NCI-H1105 (cell line): Measurements from ENCODE around the gene GABBR2.
"Not testable (repeated sequence)": the region's sequence is repeated elsewhere in the genome, so short reads cannot be mapped to it uniquely, and the experiment has no call there.

Source experiments
- DNase-seq: peaks from one replicate; lab custom pipeline; 2025; lab: John Stamatoyannopoulos, UW

The GABBR2 gene

DNA sequence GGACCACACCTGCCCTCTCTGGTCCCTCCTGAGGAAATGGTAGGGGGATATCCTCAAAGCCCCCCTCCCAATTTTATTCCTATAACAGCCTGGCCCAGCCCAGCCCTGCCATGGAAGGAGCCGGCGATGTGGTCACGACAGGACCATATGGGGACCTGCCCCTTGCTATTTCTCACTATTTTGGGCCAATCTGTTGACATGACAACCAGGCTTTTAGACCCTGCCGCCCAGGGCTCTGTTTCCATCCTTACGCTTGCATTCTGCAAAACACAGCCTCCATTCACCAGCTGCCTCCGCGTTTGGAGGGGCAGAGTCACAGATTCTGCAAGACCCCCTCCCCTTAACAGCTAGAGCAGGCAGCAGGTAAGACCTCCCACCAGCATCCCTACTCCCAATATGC lies 112.2 kb downstream of the GABBR2 start:
- no peak for DNase-seq

DNA sequence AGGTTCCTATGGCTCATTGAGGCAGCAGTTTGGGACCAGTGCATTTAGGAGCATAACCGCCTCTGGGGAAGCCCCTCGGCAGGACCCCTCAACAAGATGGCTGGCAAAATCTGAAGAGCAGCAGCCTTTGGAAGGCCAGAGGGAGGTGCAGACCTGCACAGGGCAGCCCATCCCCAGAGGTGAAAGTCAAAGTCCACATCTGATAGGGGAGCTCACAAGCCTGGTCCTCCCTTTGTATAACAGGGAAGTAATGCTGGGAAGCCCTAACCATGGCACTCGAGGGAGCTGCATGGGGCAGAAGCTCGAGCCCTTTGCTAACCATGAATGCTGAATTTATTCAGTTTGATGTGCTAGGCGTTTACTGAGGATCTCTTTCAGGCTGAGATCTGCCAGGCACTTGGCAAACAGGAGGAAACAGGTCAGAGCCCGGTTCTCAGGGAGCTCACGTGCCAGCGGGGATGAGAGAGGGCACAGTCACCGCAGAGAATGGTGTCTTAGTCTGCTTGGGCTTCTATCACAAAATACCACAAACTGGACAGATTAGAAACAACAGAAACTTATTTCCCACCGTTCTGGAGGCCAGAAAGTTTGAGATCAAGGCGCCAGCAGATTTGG lies 114.1 kb downstream of the GABBR2 start:
- DNase-seq: no peak

- DNase-seq: no peak
These were observed 115.1 kb downstream of the GABBR2 start for GRCh38 chr9:98593354-98594253.

DNA sequence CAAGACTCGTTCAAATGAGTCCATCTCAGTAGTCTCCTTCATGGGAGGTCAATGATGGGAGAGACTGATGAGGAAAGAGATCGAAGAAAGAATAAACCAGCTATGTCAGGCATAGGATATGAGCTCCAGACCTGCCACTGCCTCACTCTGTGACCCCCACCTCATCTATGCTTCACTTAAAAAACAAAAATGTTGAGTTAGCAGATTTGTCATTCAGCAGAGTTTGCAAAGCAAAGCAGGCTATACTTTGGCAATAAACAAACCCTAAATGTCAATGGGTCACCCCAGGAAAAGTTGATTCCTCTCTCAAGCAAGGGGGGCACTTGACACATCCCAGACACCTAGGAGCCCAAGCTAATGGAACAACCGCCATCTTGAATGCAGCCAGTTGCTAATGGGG lies 117.0 kb downstream of the GABBR2 start:
- no peak for DNase-seq

- no peak for DNase-seq
These were observed 118.6 kb downstream of the GABBR2 start for GRCh38 chr9:98590101-98590500.

- no peak for DNase-seq
These were observed 119.6 kb downstream of the GABBR2 start for GRCh38 chr9:98589102-98589501.

- DNase-seq: not testable (repeated sequence)
These were observed 123.8 kb downstream of the GABBR2 start for GRCh38 chr9:98584853-98585438.

- DNase-seq: no peak
These were observed 124.7 kb downstream of the GABBR2 start for GRCh38 chr9:98584059-98584458.

GRCh38 chr9:98583417-98583816 lies 125.3 kb downstream of the GABBR2 start:
- DNase-seq: no peak

- DNase-seq: no peak
These were observed 127.8 kb downstream of the GABBR2 start for GRCh38 chr9:98580956-98581355.

GRCh38 chr9:98579700-98580099 lies 129.0 kb downstream of the GABBR2 start:
- DNase-seq: no peak

DNA sequence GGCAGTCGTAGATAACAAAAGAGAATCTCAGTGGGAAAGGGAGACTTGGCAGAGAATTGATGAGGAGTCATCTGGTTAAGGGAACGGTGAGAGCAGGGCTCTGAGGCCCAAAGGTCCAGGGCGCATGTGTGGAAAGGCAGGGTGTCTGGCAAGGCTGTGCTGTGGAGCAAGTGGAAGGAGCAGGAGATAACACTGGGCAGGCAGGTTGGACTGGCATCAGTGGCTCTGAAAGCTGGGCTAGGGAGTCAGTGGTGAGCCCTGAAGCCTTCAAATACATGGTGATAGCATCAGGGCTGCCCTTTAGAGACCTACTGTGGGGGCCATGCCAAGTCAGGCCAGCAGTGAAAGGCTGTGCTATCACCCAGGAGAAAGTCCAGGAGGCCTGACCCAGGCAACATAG lies 131.3 kb downstream of the GABBR2 start:
- DNase-seq: no peak

DNA sequence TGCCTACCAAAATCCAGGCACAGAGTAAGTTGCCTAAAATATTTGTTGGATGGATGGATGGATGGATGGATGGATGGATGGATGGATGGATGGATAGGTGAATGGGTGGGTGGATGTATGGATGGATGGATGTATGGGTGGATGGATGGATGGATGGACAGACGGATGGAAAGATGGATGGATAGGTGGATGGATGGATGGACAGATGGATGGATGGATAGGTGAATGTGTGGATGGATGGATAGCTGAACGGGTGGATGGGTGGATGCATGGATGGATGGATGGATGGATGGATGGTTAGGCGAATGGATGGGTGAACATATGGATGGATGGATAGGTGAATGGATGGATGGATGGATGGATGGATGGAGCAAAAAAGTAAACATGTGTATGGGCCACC lies 131.9 kb downstream of the GABBR2 start:
- DNase-seq: no peak

DNA sequence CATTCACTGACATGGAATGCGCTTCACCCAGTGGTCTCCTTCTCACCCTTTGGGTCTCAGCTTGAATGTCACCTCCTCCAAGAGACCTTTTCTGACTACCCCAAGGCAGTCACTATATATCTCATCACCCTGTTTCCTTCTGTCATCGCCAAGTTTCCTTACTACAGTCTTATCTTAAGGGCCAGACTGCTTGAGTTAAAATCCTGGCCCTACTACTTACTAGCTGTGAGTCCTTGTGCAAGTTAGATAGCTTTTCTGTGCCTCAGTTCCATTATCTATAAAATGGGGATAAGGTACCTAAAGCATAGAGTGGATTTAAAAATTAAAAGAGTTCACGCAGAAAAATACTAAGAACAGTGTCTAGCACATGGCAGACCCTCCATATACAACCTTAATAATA lies 132.4 kb downstream of the GABBR2 start:
- DNase-seq: no peak

DNA sequence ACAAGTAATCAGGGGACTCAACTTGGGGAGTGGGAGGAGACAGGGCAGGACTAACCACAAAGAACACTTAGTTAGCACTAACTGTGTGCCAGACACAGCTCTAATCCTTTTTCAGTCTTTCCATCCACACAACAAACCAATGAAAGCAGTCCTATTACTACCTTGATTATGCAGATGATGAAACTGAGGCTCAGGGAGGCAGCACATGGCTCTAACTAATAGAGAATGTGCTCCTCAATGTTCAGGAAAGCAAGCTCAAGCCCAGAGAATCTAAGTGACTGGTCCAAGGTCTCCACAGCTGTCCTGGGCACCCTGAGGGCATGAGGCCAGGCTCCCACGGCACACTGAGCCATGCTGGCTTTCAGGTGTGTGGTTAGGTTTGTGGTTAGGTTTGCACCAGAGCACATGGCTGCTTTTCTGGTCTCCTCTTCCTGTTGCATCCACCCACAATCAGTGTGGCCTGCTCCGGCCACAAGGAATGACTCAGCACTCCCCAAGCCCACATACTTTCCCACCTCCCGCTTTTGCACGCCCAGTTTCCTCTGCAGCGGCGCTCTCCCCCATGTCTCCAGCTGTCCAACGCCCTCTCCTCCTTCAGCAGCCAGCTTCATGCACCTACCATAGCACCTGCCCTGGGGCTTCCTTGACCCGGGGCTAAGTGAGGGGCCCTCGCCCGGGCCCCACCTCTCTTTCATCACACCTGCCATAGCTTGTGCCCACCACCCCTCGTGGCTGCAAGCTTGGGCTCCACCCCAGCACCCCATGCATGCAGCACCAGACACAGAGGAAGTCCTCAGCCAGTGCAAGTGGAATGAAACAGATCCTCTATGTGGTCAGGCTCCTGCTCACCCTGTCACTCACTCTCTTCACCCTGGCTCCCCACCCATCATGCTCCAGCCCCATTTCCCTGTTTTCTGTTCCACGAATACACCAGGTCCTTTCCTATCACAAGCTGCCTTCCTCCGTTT lies 133.1 kb downstream of the GABBR2 start:
- DNase-seq: no peak

GRCh38 chr9:98573749-98574278 lies 134.9 kb downstream of the GABBR2 start:
- no peak for DNase-seq

- no peak for DNase-seq
These were observed 135.9 kb downstream of the GABBR2 start for GRCh38 chr9:98572796-98573195.

- DNase-seq: no peak
These were observed 136.6 kb downstream of the GABBR2 start for GRCh38 chr9:98572054-98572627.

- no peak for DNase-seq
These were observed 137.1 kb downstream of the GABBR2 start for GRCh38 chr9:98571643-98572042.

DNA sequence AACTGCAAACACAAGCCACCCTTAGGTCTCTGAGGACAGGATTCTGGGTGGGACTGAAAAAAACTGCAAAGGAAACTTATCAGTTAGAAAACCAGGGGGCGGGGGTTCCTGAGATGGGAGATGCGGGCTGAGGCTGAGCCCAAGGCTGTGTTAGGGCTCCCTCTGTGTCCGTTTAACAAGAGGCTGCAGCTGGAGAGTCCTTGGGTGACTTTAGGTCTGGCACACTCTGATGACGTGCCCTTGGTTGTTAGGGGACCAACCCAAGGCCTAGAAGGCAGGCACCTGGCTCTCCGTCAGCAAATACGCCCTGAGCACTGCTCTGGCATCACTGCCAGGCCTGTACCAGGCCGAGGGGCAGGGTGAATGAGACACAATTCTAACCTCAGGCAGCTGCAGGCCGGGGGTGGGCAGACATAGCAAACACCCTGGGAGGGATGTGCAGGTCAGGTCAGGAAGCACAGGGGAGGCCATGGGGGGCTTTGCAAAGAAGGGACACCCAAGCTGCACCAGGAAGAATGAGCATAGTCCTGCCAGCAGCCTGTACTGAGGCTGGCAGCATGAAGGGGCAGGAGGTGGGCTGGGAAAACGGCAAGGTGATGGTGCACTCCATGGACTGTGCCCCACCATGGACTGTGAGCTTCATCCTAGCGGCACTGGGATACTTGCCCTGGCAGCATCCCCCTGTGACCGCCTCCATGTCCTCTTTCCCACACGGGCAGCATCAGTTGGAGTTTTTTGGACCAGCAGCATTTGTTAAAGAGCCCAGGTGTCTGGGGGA lies 137.9 kb downstream of the GABBR2 start:
- no peak for DNase-seq

DNA sequence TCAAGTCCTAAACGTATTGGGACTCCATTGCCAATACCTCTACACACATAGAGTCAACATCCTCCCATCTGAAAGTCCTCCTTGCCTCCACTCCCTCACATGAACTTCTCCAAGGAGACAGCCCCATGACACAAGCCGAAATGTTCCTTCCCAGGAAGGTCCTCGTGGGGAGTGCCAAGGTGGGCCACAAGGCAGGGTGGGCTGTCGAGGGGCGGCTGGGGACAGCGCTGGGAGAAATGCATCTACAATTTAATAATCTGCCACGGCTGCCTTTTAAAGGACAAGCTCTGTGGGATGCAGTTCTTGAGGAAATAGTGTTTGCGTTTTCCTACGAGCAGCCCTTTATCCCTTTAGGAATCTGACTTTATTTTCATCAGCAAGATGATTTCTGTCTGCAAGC lies 138.7 kb downstream of the GABBR2 start:
- no peak for DNase-seq
